ENCODE results near the gene NOTCH2.

NOTCH2 gene

DNA sequence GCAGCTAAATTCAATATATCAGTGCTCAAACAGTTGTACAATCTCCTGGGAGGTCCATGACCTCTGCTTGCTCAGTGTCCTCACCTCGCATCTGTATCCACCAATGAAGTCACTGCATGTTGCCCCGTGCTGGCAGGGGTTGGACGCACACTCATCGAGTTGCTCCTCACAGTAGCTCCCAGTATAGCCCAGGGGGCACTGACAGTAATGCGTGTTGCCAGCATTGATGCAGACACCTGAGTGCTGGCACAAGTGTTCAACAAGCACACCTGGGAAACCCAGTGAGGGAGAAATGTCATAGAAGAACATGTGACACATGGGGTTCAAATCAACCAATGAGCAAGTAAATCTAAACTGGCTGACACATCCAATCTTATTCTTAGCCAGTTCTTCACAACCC is 132.3 kb downstream of the NOTCH2 start:
- DNase-seq = no peak

DNA sequence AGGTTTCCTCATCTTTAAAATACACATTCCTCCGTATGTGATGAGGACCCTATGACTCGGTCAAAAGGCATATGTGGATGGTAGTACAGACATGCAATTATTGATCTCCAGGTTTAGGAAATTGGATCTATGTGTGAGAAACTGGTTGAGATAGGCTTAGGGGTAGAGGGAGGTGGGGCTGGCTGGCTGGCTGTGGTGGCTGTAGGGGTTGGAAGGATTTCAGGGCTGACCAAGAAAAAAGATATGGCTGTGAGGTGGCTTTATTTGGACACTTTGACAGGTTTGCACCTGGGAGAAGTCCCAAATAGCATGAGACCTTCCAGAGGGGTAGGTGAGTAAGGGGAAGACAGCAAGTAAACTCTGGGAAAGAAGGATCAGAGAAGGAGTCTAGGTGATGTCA is 133.5 kb downstream of the NOTCH2 start:
- no peak for DNase-seq

DNA sequence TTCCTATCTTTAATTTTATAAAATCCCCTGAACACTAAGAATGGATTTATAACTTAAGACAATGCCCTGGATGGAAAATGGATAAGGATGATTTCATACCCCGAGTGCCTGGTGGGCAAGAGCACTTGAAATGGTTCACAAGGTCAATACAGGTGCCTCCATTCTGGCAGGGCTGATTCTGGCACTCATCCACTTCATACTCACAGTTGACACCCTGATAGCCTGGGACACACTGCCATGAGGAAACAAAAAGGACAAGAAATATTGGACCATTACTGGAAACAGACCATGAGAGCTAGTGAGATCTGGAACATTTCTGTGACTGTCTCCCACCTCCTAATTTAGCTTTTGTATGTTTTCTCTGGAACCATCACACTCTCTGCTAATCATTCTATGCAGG is 134.1 kb downstream of the NOTCH2 start:
- no peak for DNase-seq

DNA sequence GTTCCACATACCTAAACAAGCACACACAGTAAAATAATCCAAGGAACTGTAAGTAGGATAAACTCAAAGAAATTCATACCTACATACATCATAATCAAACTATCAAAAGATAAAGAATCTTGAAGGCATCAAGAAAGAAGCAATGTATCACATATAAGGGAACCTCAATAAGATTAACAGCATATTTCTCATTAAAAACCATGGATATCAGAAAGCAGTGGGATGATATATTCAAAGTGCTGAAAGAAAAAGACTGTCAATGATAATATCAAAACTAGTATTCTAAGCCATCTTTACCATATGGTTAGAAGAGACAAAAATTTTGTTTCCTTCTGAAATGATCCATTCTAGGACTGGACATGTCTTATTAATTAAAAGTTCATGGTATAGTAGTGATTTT is 136.1 kb downstream of the NOTCH2 start:
- no peak for DNase-seq

DNA sequence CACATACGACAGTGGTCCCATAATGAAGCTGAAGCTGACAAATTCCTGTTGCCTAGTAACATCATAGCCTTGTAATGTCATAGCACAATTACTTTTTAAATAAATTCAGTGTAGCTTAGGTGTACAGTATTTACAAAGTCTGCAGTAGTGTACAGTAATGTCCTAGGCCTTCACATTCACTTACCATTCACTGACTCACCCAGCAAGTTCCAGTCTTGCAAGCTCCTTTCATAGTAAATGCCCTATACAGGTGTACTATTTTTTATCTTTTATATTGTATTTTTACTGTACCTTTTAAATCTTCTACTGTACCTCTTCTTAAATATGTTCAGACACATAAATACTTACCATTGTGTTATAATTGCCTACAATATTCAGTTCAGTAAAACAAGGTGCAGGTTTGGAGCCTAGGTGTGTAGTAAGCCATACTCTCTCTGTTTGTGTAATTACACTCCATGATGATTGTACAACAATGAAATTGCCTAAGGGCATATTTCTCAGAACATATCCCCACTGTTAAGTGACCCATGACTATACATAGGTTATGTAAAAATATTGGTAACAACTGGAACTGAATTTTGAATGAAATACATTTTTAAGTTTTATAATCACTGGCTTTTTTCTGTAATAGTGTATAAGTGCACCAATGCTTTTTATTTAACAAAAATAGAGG is 139.7 kb downstream of the NOTCH2 start:
- DNase-seq = no peak

DNA sequence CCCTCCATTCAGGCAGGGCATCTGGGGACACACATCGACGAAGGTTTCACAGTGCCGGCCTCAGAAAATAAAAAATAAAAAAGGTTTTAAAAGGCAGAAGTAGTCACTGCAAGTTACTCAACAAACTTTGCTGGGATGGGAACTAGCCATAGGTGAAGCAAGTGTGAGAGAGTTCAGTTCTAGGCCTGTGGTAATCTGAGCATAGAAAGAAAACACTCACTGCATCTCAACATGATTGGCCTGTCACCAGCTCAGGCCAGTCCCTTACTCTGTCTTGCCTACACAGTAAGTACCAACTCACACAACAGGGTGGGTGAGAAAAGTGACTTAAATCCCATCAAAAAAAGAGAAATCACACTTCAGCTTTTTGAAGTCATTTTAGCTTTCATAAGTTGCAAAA is 142.9 kb downstream of the NOTCH2 start:
- no peak for DNase-seq

DNA sequence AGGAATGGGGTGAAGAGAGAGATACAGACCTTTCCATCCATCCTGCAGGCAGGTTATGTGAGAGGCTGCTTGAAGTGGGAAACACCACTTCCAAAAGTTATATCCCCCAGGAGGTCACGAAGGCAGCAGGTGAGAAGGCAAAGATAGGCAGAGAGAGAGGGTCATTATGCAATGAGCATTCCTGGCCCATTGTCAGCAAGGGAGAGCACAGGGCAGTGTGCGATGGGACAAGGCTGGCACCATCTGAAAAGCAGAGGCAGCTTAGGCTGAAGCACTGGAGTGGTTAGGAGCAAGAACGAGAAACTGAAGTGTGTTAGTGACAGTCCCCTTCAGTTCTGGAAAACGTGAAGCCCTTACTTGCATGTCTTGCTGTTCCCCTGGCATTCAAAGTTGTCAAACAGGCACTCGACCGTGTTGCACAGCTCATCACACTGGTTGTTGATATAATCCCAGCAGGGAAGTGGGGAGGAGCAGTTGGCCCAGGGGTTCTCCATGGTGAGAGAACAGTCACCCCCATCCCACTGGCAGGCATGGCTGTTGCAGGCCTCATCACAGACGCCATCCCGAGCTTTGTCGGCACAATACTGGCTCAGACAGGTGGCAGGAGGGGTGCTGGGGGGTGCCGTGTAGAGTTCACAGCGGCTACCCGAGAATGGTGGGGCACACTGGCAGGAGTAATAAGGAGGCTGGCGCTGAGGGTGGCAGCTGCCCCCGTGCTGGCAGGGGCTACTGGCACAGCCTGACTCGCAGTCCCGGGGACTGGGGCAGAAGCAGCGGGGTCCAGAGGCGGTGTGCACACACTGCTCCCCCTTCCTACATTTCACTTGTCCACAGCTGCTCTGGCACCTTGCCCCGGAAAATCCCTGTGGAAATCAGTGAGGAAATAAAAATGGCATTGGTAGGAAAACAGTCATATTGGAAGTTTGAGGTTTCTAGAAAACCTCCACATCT is 144.2 kb downstream of the NOTCH2 start:
- no peak for DNase-seq

DNA sequence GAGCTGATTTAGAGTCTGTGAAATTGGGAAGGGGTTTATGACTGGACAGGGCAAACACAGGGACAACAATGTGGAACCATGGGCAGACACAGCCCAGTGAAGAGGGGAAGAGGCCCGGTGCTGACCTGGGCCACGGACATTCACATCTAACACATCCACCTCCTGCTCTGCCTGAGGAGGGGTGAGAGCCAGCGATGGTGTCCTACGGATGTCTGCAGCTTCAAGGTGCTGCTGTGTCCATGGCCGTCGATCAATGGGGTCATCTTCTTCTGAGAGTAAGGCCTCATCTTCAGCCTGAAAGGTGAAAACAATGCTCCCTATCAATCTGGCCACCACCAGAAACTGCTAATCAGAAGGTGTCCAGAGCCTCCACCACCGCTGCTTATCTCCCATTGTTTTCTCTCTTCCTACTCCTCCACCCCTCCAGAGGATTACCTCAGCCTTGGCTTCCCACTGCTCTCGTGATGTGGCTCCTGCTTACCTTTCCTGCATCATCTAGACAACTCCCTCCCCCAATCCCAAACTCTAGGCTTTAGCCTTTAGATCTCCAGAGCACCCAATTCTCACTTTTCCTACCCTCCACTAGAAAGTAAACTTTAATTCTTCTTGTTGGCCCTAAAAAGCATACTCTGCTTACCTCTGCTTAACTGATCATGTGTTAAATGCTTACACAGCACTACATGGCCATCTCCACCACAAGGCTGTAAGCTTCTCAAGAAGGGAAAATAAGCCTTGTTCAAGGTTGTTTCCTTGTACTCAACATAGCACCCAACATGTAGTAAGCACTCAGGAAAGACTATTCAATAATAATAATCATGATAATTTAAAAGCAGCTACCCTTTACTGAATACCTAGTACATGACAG is 149.1 kb downstream of the NOTCH2 start:
- DNase-seq = no peak

DNA sequence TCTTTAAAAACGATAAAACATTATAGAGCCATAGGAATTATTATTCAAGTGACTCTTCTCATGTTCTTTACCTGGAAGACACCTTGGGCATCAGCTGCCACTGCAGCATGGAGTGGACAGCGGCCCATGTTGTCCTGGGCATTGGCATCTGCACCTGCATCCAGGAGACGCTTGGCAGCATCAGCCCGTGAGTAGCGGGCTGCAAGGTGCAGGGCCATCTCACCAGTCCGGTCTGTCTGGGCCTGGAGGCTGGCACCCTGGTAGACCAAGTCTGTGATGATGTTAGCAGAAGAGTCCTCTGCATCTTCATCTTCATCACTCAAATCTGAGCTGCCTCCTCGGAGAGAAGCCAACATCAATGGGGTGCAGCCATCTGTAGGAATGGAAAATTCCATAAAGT is 150.2 kb downstream of the NOTCH2 start:
- DNase-seq = no peak

DNA sequence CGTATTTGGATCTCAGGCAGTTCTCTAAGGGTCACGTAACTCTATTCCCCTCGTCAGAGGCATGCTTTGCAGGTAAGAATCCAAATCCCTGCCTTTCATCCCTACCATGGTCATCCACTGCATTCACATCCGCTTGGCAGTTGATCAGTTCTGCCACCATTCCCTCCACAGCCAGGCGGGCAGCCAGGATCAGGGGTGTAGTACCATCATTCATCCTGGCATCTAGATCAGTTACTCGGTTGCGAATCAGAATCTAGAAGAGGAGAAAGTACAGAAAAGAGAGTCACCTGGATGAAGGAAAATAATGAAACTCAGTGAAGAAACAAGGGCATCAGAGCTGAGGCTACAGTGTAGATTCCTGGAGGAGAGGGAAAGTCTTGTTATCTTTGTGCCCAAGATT is 151.2 kb downstream of the NOTCH2 start:
- DNase-seq = no peak

DNA sequence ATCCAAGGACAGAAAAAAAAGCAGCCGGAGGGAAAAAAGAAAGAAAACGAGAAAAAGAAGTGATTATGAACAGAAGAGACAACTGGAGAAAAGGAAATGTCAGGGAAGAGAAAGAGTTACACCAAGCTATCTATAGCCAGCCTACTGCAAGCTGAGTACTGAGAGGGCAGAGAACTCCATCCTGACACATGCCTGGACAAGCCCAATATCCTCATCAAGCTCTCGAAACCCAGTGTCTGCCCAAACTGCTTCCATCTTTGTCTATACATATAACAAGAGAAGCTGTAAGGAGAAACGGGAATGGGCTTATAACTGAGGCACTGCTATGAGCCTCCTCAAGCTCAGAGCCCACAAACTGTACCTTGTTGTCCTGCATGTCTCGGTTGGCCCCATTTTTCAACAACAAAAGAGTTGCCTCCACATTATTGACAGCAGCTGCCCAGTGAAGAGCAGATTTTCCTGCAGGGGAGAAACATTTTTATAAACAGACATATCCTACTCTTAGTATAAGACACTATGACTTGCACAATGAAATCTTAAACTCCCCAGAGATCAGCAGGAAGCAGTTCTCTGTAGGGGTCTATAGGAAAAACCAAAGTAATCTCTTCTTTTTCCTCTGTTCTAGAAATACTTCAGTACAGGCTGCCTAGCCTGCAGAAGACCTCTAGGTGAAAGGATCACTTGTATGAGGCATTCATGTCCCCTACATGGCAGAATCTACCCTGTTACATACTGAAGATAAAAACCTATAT is 152.0 kb downstream of the NOTCH2 start:
- DNase-seq = no peak

DNA sequence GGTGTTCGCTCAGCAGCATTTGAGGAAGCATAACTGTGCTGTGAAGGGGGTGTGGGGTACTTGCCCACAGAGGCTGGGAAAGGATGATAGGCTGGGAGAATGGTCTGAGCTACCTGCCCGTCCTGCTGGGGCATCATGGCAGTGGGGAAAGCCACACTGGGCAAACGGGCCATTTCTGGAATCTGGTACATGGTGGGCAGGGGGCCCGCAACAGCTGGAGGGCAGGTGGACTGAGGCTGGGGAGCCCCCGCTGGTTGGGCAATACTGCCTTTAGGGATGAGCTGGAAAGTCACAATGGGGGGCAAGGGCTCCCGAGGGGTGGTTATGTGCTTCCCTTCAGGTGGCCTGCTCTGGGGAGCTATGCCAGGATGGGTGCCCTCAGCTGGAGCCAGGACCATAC is 153.9 kb downstream of the NOTCH2 start:
- no peak for DNase-seq

DNA sequence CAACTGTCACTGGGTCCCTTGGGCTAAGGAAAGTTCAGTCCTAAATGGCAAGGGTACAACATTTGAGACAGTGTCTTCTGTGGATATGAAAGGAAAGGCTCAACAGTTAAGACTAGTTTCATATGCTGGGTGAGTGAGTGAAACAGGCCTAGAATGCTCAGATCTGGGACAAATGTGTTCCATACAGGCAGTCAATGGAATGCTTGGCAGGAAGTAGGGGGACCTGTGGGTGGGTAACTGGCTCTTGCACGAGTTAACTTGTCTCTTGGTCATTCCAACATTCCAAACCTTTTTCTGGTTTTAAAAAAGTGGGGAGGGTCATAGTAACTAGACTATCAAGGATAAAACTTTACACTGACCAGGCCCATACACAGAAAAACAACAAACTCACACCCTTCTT is 155.4 kb downstream of the NOTCH2 start:
- no peak for DNase-seq

DNA sequence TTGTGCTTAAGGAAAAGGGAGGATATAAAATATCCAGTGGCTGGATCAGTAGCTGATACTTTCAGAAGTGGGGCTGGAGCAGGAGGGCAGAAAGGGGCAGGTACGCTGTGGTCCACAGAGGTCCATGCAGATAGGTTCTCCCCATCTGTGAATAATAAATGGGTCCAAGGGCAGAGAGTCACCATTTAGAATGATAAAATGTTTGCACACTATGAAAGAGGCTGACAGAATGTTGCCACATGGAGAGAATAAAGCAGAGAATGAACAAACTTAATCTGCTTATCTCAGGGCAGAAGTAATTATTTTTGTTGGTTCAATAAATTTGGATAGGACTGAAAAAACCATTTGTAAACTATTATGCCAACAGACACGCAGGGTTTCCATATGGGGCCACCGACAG is 156.5 kb downstream of the NOTCH2 start:
- no peak for DNase-seq

DNA sequence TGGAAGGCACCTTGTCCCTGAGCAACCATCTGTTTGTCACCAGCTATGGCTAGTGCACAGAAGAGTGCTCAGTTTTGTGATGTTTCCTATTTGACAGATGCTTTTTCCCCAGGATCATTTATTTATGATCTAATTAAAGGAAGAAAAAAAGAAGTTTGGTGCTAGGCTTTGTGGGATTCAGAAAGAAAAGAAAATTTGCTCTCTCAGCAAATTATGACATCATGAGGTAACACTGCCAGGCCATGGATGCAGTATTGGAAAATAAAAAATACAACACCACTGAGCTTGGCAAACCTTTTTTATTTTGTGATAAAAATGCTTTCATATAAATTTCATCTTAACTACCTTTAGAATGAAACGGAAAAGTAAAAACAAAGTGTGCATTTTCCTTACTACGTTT is 157.7 kb downstream of the NOTCH2 start:
- DNase-seq = no peak

DNA sequence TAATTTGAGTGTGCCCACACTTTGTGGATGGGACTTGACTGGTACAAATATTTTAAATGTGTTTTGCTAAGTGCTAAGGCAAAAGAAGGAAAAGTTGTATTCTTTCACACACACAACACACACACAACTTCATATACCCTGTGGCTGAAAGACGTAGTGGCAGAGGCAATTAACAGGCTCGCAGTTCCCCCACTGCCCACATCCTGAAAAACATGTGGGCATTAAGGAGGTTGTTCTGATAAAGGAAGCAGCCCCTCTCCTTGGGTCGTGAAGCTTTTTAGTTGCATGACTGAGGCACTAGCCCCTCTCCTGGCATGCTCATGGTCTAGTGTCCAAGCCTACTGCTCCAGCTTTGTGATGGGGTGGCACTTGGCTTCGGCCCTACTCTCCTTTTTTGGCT is 158.8 kb downstream of the NOTCH2 start:
- no peak for DNase-seq

DNA sequence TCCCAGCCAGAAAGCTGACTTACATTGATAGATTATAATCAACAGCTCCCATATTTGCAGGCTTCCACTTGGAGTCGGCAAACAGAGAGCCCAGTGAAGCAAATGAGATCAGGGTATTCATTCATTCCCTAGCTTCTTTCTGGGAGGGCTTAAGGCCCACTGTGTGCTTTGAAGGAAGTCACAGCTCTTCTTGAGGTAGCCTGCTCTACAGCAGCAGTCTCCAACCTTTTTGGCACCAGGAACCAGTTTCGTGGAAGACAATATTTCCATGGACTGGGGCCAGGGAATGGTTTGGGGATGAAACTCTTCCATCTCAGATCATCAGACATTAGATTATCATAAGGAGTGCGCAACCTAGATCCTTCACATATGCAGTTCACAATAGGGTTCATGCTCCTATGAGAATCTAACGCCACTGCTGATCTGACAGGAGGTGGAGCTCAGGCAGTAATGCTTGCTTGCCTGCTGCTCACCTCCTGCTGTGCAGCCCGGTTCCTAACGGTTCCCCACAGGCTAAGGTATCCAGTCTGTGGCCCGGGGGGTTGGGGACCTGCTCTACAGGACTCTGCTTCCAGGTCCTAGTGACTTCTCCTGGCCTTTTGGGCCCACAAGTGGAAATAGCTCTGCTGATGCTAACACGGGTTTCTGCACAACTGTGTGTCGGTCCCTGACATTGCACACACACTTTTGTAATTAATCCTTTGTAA is 159.4 kb downstream of the NOTCH2 start:
- no peak for DNase-seq

DNA sequence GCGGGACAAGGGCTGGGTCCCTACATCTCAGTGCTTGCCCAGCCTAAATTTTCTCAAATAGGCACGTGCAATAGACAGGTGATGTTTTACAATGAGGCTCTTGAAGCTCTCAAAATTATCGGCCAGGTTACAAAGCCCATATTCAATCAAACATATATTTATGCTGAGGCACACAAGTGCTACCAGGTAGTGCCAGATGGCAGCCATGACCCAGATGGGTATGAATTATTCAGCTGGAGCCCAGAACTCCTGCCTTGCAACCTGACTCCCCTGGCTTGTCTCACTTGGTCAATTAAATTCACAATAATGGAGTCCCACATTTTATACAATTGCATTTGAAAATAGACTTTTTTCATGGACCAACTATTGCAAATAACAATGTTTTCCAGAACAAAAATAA is 160.8 kb downstream of the NOTCH2 start:
- no peak for DNase-seq

DNA sequence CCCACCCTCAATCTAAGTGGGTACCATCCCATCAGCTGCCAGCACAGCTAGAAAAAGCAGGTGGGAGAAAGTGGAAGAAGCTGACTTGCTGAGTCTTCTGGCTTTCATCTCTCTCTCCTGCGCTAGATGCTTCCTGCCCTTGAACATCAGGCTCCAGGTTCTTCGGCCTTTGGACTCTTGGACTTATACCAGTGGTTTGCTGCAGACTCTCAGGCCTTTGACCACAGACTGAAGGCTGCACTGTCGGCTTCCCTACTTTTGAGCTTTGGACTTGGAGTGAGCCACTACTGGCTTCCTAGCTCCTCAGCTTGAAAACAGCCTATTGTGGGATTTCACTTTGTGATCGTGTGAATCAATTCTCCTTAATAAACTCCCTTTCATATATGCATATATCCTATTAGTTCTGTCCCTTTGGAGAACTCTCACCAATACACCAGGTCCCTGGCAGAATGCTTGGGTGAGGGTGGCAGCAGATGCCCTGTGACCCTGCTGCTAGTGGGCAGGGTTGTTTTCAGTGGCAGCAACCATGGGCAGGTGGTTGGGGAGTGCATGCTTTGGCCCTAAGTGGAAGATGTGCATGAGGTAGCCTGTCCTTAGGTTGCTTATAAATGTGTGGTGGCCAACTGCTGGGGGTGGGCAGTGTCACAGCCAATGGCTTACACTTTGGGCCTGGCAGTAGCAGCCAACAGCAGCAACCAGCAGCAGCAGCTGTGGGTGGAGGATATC is 162.4 kb downstream of the NOTCH2 start:
- no peak for DNase-seq

DNA sequence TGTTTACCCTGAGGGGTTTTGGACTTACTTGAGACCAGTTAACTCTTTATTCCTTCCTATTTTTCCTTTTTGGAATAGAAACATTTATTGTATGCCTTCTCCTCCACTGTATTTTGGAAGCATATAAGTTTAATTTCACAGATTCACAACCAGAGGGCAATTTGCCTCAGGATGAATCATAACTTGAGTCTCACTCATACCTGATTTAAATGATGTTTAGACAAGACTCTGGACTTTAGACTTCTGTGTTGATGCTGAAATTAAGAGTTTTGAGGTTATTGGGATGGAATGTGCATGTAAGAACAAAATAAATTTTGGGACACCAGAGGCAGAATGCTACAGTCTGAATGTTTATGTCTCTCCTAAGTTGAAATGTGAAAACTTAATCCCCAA is 166.0 kb downstream of the NOTCH2 start:
- DNase-seq = no peak

DNA sequence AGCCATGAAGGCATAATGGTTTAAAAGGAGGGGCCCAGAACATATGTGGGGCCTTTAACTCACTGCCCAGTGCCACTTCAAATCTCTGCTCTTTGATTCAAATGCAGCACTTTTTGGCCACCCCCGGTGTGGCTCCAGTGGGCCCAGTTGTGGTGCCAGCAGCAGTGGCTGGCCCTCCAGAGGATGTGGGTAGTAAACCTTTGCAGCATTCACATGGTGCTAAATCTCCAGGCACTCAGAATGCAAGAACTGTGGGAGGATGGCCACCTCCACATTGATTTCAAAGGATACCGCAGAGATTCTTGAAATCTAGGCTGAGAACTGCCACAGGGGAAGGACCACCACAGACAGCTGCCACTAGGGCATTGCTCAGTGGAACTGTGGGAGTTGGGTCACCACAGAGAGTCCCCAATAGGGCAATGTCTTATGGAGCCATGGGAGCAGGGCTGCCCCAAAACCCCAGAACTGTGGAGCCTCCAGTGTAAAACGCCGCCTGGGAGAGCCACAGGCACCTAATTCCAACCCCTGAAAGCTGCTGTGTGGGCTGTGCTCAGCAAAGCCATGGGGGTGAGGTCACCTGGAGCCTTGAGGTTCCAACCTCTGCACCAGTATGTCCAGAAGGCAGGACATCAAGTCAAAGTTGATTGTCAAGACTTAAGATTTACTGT is 166.6 kb downstream of the NOTCH2 start:
- DNase-seq = no peak
